OCI-M2 (cell line): ENCODE data around the gene C5orf63.
"Not testable (repeated sequence)": the region's sequence is repeated elsewhere in the genome, so short reads cannot be mapped to it uniquely, and the experiment has no call there.

Experiments
- DNase-seq: peaks from one replicate; lab custom pipeline; 2025; ENCODE audit not compliant: unreplicated experiment; lab: John Stamatoyannopoulos, UW

C5orf63 gene

GRCh38 chr5:127072861-127073846 lies at the start of gene C5orf63:
TSS of gene C5orf63 (minus strand) at chr5:127073502. CDS start at chr5:127058995, 14,507 bp downstream.
- DNase-seq, result no peak

GRCh38 chr5:127112347-127112864 lies 39.1 kb upstream of the C5orf63 start:
- DNase-seq, result no peak

DNA sequence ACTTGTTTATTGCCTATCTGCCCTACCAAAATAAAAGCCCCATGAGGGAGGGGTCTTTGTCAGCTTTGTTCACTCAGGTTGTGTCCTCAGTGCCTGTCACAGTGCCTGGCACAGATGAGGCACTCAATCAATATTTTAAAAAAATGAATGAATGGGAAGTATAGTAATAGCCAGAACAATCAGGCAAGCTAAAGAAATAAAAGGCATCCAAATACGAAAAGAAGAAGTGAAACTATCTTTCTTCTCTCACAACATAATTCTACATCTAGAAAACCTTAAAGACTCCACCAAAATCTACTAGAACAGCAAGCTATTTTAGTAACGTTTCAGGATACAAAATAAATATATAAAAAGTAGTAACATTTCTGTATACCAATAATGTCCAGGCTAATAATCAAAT lies 37.8 kb upstream of the C5orf63 start:
- no peak for DNase-seq

GRCh38 chr5:127108624-127109260 lies 35.4 kb upstream of the C5orf63 start:
- not testable (repeated sequence) for DNase-seq

GRCh38 chr5:127101935-127102334 lies 28.6 kb upstream of the C5orf63 start:
- no peak for DNase-seq

- no peak for DNase-seq
These were observed 28.2 kb upstream of the C5orf63 start for GRCh38 chr5:127101533-127101932.

- no peak for DNase-seq
These were observed 24.9 kb upstream of the C5orf63 start for GRCh38 chr5:127098241-127098640.

GRCh38 chr5:127097278-127097677 lies 24.0 kb upstream of the C5orf63 start:
- no peak for DNase-seq

GRCh38 chr5:127096328-127096993 lies 23.2 kb upstream of the C5orf63 start:
- no peak for DNase-seq

DNA sequence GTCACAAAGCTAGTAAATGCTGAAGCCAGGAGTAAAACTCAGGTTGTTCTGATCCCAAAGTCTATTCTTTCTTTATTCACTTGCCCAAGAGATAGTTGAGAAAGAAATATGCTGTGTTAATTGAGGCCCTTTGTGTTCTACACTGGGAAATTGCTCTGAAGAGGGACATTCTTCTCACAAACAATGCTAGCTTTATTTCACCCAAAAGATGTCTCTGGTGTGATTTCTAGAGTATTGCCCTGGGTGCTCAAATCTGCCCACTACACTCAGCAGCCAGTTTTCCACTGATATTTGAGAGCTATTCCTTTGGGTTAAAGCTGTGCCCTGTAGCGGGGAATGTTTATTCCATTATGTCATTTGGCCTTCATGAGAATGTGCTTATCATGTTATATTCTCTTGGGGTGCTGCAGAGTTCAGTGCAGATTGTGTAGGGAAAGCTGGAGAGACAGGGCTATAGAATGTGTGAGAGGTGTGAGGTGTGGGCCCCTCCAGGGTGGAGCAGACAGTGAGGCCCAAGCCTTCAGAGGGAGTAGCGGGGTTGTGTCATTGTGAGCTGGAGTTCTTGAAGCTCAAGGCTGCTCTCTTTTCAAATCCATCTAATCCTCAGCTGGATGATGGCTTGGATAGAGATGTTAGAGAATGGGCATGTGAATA lies 21.0 kb upstream of the C5orf63 start:
- no peak for DNase-seq

- DNase-seq, result no peak
These were observed 19.4 kb upstream of the C5orf63 start for GRCh38 chr5:127092690-127093089.

- no peak for DNase-seq
These were observed 15.9 kb upstream of the C5orf63 start for GRCh38 chr5:127089191-127089590.

DNA sequence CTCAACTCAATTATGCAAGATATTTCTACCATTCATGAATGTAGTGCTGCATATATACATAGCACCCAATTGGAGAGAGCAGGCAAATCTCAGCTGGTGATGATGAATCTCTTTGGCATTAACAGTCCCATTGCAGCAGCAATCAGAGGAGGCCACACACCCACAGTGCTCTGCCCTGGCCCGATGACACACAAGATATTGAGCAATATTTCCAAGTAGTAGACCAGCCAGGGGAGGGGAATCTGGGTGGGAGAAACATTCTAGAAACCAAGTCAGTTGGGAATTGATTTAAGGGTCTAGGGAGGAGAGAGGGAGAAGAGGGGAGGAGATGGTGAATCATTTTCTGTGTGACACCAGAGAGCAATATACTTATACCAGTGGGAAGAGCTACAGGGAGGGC lies 14.9 kb upstream of the C5orf63 start:
- DNase-seq, result no peak

DNA sequence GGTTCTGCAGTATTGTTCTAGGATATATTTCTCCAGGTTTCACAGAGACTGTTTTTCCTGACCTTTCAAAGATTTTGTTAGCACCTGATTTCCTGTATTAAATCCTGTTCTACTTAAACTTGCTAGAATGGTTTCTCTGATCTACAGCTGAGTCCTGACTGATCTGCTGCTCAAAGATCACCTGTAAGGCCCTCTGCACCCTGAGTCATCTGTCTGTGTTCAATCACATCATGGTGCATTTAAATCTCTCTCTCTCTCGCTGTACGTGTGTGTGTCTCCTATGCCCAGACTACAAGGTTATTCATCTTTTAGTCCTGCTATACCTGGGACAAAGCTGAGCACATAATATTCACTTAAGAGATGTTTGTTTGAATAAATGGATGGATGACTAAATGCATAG lies 13.3 kb upstream of the C5orf63 start:
- DNase-seq, result no peak

DNA sequence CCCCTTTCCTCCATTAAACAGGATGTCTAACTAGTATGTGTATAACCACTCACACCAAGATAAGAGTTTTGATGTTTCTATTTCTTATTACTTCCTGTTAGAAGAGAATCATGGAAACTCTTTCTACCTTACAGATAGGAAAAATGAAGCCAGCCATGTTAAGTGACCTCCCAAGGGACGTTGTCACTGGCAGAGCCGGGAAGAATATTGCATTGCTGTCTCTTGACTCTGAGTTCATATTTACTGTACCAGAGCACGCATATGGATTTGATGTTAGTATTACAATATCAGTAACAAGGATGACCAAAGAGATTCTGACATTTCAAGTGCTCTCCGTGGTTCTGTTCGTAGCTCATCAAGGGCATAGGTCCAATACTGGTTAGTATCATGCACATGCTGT lies 12.5 kb upstream of the C5orf63 start:
- DNase-seq, result no peak

- DNase-seq, result no peak
These were observed 12.1 kb upstream of the C5orf63 start for GRCh38 chr5:127085371-127085770.

GRCh38 chr5:127084656-127085055 lies 11.4 kb upstream of the C5orf63 start:
- DNase-seq, result no peak

DNA sequence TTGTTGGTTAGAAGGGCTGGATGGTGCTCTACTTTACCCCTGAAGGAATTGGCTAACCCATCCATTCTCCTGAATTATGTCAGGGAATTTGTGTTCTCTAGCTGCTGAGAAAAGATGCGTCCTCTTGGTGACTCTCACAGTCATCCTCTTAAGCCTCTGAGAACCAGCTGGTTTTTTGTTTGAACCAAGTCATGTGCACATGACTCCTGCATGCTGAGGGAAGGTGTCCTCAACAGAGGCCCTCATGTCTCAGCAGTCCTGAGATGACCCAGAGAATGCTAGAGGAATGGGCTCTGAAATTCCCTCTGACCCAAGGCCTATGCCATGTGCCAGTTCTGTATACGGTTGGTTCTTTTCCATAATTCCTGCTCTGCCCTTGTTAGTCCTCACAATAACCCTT lies 10.4 kb upstream of the C5orf63 start:
- DNase-seq, result no peak

GRCh38 chr5:127079994-127080491 lies 6.7 kb upstream of the C5orf63 start:
- no peak for DNase-seq

DNA sequence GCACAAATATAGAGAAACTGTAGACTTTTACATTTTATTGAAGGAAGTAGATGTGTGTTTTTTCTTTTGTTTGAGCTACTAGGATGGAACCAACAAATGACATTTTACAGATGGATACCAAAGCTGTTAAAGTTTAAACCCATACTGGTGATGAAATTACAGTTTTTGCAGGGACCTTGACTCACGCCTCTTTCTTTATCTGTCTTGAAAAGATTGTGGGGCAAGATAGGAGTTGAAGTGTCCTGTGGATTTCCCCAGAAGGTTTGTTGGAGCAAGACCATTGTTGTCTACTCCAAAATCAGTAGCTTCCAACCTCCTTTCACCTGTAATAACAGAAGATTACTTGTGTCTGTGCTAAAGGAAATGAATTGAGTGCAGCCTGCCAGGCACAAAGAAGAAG lies 4.1 kb upstream of the C5orf63 start:
- DNase-seq, result no peak
